WTC11 (cell line): ENCODE data around the gene FYCO1. TPM values are rescaled to one million over a fixed set of nuclear protein-coding genes. Genes with fewer than 3 reads are reported as not detected.

Experiments used
- ATAC-seq: fragments of 200-7000 bp; cut with Tn5 transposase; 2 replicates; pipeline ENCODE4 v1.10.0; 2021; ENCODE audit warnings: mild to moderate bottlenecking, moderate library complexity
- CTCF ChIA-PET: fragments of 300-600 bp; sonication (Branson Sonifier 250); formaldehyde crosslinking; loops from one replicate; lab custom pipeline; 2021; ENCODE audit warnings: antibody characterized with exemption; lab: Charles Lee
- POLR2A ChIA-PET: fragments of 350-600 bp; sonication (Branson Sonifier 250); formaldehyde crosslinking; loops from one replicate; lab custom pipeline; 2021; ENCODE audit warnings: antibody characterized with exemption; lab: Charles Lee
- DNase-seq: peaks from one replicate; pipeline ENCODE4 v3.0.0; 2021; ENCODE audit warnings: low spot score
- H3K27ac Mint-ChIP-seq: 2 replicates; pipeline ENCODE4 v1.8.0; 2021; ENCODE audit warnings: mixed read lengths
- H3K27me3 Mint-ChIP-seq: 2 replicates; pipeline ENCODE4 v1.8.0; 2021; ENCODE audit warnings: low read depth, mild to moderate bottlenecking, moderate library complexity, mixed read lengths
- H3K36me3 Mint-ChIP-seq: 2 replicates; pipeline ENCODE4 v1.8.0; 2021; ENCODE audit warnings: mixed read lengths
- H3K4me1 Mint-ChIP-seq: 2 replicates; pipeline ENCODE4 v1.8.0; 2022; ENCODE audit warnings: mixed read lengths
- H3K4me3 Mint-ChIP-seq: 2 replicates; pipeline ENCODE4 v1.8.0; 2021; ENCODE audit warnings: mild to moderate bottlenecking, moderate library complexity, mixed read lengths
- H3K9me3 Mint-ChIP-seq: 2 replicates; pipeline ENCODE4 v1.8.0; 2021; ENCODE audit warnings: mixed read lengths
- CBFB ChIP-seq: sonication (generic); formaldehyde crosslinking; IDR thresholded peaks from 2 replicates; pipeline ENCODE4 v1.8.1; 2022; ENCODE audit warnings: mild to moderate bottlenecking, low read depth, missing genetic modification reagents
- FOXJ3 ChIP-seq: sonication (generic); formaldehyde crosslinking; IDR thresholded peaks from 2 replicates; pipeline ENCODE4 v1.9.0; 2021; ENCODE audit warnings: missing genetic modification reagents, mild to moderate bottlenecking, borderline replicate concordance
- FOXK1 ChIP-seq: sonication (generic); formaldehyde crosslinking; IDR thresholded peaks from 2 replicates; pipeline ENCODE4 v1.8.0; 2022; ENCODE audit warnings: mild to moderate bottlenecking, moderate library complexity, missing genetic modification reagents
- FOXP4 ChIP-seq: sonication (generic); formaldehyde crosslinking; IDR thresholded peaks from 2 replicates; pipeline ENCODE4 v1.8.0; 2022; ENCODE audit warnings: mild to moderate bottlenecking, missing genetic modification reagents
- GABPB1 ChIP-seq: sonication (generic); formaldehyde crosslinking; IDR thresholded peaks from 2 replicates; pipeline ENCODE4 v1.8.1; 2023; ENCODE audit warnings: mild to moderate bottlenecking, missing genetic modification reagents
- GRHL2 ChIP-seq: fragments of 250-450 bp; sonication (Bioruptor Pico); IDR thresholded peaks from 2 replicates; pipeline ENCODE4 v1.8.0; 2022; ENCODE audit warnings: mild to moderate bottlenecking, moderate library complexity; ENCODE audit not compliant: insufficient replicate concordance, severe bottlenecking
- MYBL2 ChIP-seq: sonication (generic); formaldehyde crosslinking; IDR thresholded peaks from 2 replicates; pipeline ENCODE4 v1.8.1; 2023; ENCODE audit warnings: mild to moderate bottlenecking, moderate library complexity, missing genetic modification reagents
- NFATC4 ChIP-seq: fragments of 250-450 bp; sonication (Bioruptor Pico); IDR thresholded peaks from 2 replicates; pipeline ENCODE4 v1.9.0; 2021; ENCODE audit warnings: mild to moderate bottlenecking
- SMAD3 ChIP-seq: sonication (generic); formaldehyde crosslinking; IDR thresholded peaks from 2 replicates; pipeline ENCODE4 v1.8.0; 2022; ENCODE audit warnings: missing genetic modification reagents, mild to moderate bottlenecking, borderline replicate concordance
- SOX15 ChIP-seq: fragments of 250-450 bp; sonication (Bioruptor Pico); IDR thresholded peaks from 2 replicates; pipeline ENCODE4 v1.9.0; 2021; ENCODE audit warnings: mild to moderate bottlenecking
- STAT6 ChIP-seq: sonication (generic); formaldehyde crosslinking; conservative IDR thresholded peaks from 2 replicates; pipeline ENCODE4 v1.8.1; 2023; ENCODE audit warnings: mild to moderate bottlenecking, low read depth, missing genetic modification reagents, moderate library complexity
- ZBTB21 ChIP-seq: sonication (generic); formaldehyde crosslinking; IDR thresholded peaks from 2 replicates; pipeline ENCODE4 v1.8.1; 2023; ENCODE audit warnings: mild to moderate bottlenecking, missing genetic modification reagents, borderline replicate concordance
- ZMAT4 ChIP-seq: fragments of 250-450 bp; sonication (Bioruptor Pico); IDR thresholded peaks from 2 replicates; pipeline ENCODE4 v1.9.0; 2021; ENCODE audit warnings: mild to moderate bottlenecking
- ZNF138 ChIP-seq: sonication (generic); formaldehyde crosslinking; conservative IDR thresholded peaks from 2 replicates; pipeline ENCODE4 v1.8.1; 2022; ENCODE audit warnings: mild to moderate bottlenecking, moderate library complexity, missing genetic modification reagents
- ZNF219 ChIP-seq: sonication (generic); formaldehyde crosslinking; IDR thresholded peaks from 2 replicates; pipeline ENCODE4 v1.8.0; 2023; ENCODE audit warnings: missing genetic modification reagents, mild to moderate bottlenecking, borderline replicate concordance
- ZNF232 ChIP-seq: sonication (generic); formaldehyde crosslinking; IDR thresholded peaks from 2 replicates; pipeline ENCODE4 v1.8.0; 2022; ENCODE audit warnings: mild to moderate bottlenecking, missing genetic modification reagents
- ZNF317 ChIP-seq: sonication (generic); formaldehyde crosslinking; IDR thresholded peaks from 2 replicates; pipeline ENCODE4 v1.8.1; 2023; ENCODE audit warnings: low read depth, mild to moderate bottlenecking, moderate library complexity, missing genetic modification reagents, borderline replicate concordance
- ZNF425 ChIP-seq: fragments of 250-450 bp; sonication (Bioruptor Pico); conservative IDR thresholded peaks from 2 replicates; pipeline ENCODE4 v1.9.0; 2021; ENCODE audit warnings: mild to moderate bottlenecking
- ZSCAN18 ChIP-seq: fragments of 250-450 bp; sonication (Bioruptor Pico); IDR thresholded peaks from 2 replicates; pipeline ENCODE4 v2.1.2; 2022; ENCODE audit warnings: mild to moderate bottlenecking, moderate library complexity
- total RNA-seq: library from RNA; stranded (reverse); gene quantifications from 3 replicates; pipeline ENCODE4 v1.2.3, GENCODE V29; 2021
- TF ChIP-seq, protein P1 (sequence below): fragments of 200-600 bp; IDR thresholded peaks from 2 replicates; pipeline ENCODE4 v1.8.0; 2022; ENCODE audit warnings: antibody characterized with exemption
- TF ChIP-seq, protein P2 (sequence below): sonication (generic); formaldehyde crosslinking; IDR thresholded peaks from 2 replicates; pipeline ENCODE4 v1.8.0; 2023; ENCODE audit warnings: missing genetic modification reagents

Gene FYCO1
- total RNA-seq, 1 experiment from 2014 or later: 13.9 TPM

DNA sequence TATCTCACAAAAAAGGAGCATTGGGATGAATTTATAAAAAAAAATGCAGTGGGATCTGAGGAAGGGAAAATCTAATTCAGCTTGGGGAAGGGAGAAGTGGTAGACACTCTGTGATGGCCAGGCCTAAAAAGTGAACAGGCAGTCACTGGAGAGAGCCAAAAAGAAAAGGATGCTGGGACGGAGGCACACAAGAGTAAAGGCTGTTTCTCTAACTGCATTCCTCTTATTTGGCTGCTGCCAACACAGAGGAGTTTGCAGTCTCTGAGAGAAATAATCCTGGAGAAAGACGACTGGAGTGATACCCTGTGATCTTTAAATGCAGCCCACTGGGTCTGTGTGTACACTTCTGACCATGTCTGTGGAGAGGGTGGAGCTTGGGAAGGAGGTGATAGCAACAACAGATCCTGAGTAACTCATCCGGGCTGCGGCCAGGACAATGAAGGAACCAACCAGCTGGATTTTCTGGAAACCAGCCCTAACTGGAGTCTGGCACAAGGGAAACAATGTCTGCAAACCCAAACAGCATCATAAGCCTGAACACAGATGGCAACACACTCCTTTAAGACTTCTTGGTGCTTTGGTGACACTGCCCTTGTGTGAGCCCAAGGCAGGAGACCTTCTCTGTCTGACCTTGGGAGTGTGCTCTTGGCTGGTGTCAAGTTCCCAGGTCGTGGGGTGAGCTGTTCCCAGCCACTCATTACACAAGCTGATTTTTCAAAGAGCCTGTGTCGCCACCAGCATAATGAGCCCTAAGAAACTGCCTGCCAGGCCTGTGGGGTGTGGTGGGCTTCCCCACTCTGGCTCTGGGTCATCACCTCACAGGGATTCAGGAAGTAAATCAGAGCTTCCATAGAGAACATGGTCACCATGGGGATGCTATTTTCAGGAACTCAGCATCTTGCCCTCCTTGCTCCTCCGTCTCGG is 8.0 kb downstream of the FYCO1 start:
- ChIA-PET POLR2A (no interaction called here), CTCF (interaction anchor here (0.6 to 1.8 kb wide), 4 partner anchors 49 to 220 kb away, joined by 3 to 4 read pairs (median 4); no protein-coding TSS in a partner anchor)
- no peak for TF ChIP-seq FOXJ3 (CRISPR knock-in tag)
- TF ChIP-seq, protein P1, sequence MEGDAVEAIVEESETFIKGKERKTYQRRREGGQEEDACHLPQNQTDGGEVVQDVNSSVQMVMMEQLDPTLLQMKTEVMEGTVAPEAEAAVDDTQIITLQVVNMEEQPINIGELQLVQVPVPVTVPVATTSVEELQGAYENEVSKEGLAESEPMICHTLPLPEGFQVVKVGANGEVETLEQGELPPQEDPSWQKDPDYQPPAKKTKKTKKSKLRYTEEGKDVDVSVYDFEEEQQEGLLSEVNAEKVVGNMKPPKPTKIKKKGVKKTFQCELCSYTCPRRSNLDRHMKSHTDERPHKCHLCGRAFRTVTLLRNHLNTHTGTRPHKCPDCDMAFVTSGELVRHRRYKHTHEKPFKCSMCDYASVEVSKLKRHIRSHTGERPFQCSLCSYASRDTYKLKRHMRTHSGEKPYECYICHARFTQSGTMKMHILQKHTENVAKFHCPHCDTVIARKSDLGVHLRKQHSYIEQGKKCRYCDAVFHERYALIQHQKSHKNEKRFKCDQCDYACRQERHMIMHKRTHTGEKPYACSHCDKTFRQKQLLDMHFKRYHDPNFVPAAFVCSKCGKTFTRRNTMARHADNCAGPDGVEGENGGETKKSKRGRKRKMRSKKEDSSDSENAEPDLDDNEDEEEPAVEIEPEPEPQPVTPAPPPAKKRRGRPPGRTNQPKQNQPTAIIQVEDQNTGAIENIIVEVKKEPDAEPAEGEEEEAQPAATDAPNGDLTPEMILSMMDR: no peak
- TF ChIP-seq ZNF138 (CRISPR knock-in tag): no peak
- TF ChIP-seq ZNF317: no peak
- TF ChIP-seq ZSCAN18: no peak
- TF ChIP-seq ZMAT4 (CRISPR knock-in tag): no peak
- TF ChIP-seq STAT6 (CRISPR knock-in tag): no peak
- no peak for TF ChIP-seq CBFB (CRISPR knock-in tag)
- no peak for TF ChIP-seq SMAD3 (CRISPR knock-in tag)
- Mint-ChIP-seq H3K36me3 (peaks cover 24% of the 10 kb centered on the region), H3K27ac (peak overlapping the region; percentile 80), H3K4me1 (peaks cover 31% of the 10 kb centered on the region), H3K4me3 (no peak overlapping the region), H3K9me3 (no peaks in the 10 kb centered on the region), H3K27me3 (no peaks in the 10 kb centered on the region)
- no peak for ATAC-seq
- DNase-seq: no peak

- Mint-ChIP-seq H3K27me3 (no peaks in the 10 kb centered on the region), H3K4me1 (peaks cover 19% of the 10 kb centered on the region), H3K27ac (peak overlapping the region; percentile 21; the same call in 1 of the 2 replicates), H3K4me3 (no peak overlapping the region), H3K36me3 (peaks cover 27% of the 10 kb centered on the region), H3K9me3 (no peaks in the 10 kb centered on the region)
- no peak for DNase-seq
- ChIA-PET POLR2A (no interaction called here), CTCF (interaction anchor here (0.7 to 1.8 kb wide), 2 partner anchors 18 to 47 kb away, joined by 4 read pairs; no protein-coding TSS in a partner anchor)
- ATAC-seq: no peak
- TF ChIP-seq FOXP4 (no peak), FOXK1 (no peak), GABPB1 (CRISPR knock-in tag) (no peak), NFATC4 (no peak), ZBTB21 (CRISPR knock-in tag) (no peak), ZNF317 (no peak), ZNF219 (CRISPR knock-in tag) (no peak), ZNF425 (CRISPR knock-in tag) (no peak), GRHL2 (CRISPR knock-in tag) (no peak), ZNF232 (CRISPR knock-in tag) (no peak), MYBL2 (no peak), SOX15 (CRISPR knock-in tag) (no peak)
- TF ChIP-seq, protein P2, sequence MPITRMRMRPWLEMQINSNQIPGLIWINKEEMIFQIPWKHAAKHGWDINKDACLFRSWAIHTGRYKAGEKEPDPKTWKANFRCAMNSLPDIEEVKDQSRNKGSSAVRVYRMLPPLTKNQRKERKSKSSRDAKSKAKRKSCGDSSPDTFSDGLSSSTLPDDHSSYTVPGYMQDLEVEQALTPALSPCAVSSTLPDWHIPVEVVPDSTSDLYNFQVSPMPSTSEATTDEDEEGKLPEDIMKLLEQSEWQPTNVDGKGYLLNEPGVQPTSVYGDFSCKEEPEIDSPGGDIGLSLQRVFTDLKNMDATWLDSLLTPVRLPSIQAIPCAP (CRISPR knock-in tag): no peak
Observed at GRCh38 chr3:45986303-45986982, 9.2 kb downstream of the FYCO1 start.
